ENCODE results near the gene ITGA11. TPM values are rescaled to one million over a fixed set of nuclear protein-coding genes. Genes with fewer than 3 reads are reported as not detected.

ITGA11 gene
- total and polyA plus RNA-seq, 2 of the 4 experiments (the other 2 are of a cell fraction): 4.1 to 6.6 TPM

DNA sequence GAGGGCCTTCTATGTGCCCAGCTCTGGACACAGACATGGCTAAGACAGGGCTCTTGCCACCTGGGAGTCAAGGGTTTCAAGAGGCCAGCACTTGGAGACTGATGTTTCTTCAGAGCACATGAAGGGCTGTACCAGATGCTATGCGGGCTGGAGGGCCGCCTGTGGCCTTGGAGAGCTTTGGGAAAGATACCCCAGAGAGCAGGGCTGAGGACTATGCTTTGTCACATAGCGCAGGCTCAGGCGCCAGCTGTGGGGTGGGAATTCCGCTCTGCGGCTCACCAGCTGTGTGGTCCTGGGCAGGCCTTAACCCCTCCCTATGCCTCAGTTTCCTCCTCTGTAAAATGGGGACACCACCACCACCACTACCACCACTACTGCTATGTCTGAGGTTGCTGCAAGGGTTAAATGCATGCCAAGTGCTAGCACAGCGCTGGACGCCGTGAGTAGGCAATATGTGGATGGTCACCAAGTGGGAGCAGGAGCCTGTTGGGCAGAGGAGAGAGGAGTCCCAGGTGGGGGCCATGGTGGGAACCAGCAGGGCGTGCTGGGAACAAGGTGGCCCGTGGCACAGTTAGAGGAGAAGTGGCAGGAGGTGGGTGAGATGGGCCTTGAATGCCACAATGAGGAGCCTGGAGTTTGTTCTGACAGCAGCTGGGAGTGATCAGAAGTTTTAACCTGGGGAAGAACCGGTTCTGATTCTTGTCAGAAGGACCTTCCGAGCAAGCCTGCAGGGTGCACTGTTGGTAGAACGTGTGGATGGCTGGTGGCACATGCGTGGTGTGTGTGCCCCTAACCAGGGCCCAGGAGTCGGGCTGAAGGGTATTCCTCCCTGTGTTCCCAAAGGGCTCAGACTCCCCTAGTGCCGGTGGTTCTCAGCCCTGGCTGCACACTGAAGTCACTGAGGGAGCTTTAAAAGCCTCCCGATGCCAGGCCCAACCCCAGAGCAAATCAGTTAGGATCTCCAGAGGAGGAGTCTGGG is 112.7 kb downstream of the ITGA11 start:
- no peaks in the 10 kb centered on the region for H3K27me3 ChIP-seq (ENCODE audit: control insufficient read depth, insufficient read depth, low read length)
- peak overlapping the region; percentile 58 for H2AK9ac ChIP-seq (replicated peaks; ENCODE audit: low read depth, low read length, poor library complexity)
- no peak overlapping the region for H3K27ac ChIP-seq (ENCODE audit: insufficient read depth, low read length)
- no peak overlapping the region for H3K4me2 ChIP-seq (ENCODE audit: low read depth, low read length)
- no peak overlapping the region for H4K91ac ChIP-seq (ENCODE audit: insufficient read depth, low read depth, low read length)
- H3K14ac ChIP-seq (replicated peaks; ENCODE audit: low read depth, low read length): no peak overlapping the region
- no peak overlapping the region for H2AFZ ChIP-seq (replicated peaks; ENCODE audit: low read length, poor library complexity)
- H3K79me1 ChIP-seq (ENCODE audit: low read depth in 1 of 2, low read length in 2 of 2): no peaks in the 10 kb centered on the region
- H2BK120ac ChIP-seq (ENCODE audit: low read depth, low read length): no peak overlapping the region
- ChIA-PET POLR2A (ENCODE audit: unreplicated experiment) (interaction anchor here (0.5 kb wide), 1 partner anchor 109 kb away, joined by 4 read pairs; no protein-coding TSS in a partner anchor), CTCF (interaction anchor here (0.9 kb wide), 1 partner anchor 66 kb away, joined by 4 read pairs; no protein-coding TSS in a partner anchor)
- no peak overlapping the region for H2BK15ac ChIP-seq (ENCODE audit: low read depth, low read length)
- no peak overlapping the region for H3K56ac ChIP-seq (ENCODE audit: extremely low read depth, insufficient read depth, low read length)
- no peak overlapping the region for H2BK20ac ChIP-seq (ENCODE audit: low read depth, low read length)
- no peak overlapping the region for H3K9ac ChIP-seq (ENCODE audit: low read depth, low read length)
- no peak overlapping the region for H3K18ac ChIP-seq (ENCODE audit: low read depth, low read length)
- H3K36me3 ChIP-seq (ENCODE audit: control insufficient read depth, insufficient read depth, low read length): peaks cover 3% of the 10 kb centered on the region; the same call in 1 of the 2 replicates
- H4K20me1 ChIP-seq (ENCODE audit: insufficient read depth, low read length): no peaks in the 10 kb centered on the region
- H2AK5ac ChIP-seq (ENCODE audit: low read depth, low read length): no peak overlapping the region
- BruUV-seq (replicated peaks): no TSS peak
- no peaks in the 10 kb centered on the region for H3K9me3 ChIP-seq (ENCODE audit: control insufficient read depth, insufficient read depth, low read length)
- no peak overlapping the region for H4K5ac ChIP-seq (ENCODE audit: low read depth, low read length)
- H3K4ac ChIP-seq (ENCODE audit: low read depth, low read length): no peak overlapping the region
- ATAC-seq (ENCODE audit: low read depth): no peak
- H3K23ac ChIP-seq (ENCODE audit: low read depth, low read length): no peak overlapping the region
- in situ Hi-C loops (cut with MboI; ENCODE audit: low sequenced_read_pairs) (no loop called here), intact Hi-C loops (cut with micrococcal nuclease) (no loop called here), dilution Hi-C loops (cut with HindIII; ENCODE audit: low sequenced_read_pairs, unreplicated experiment) (no loop called here)
- H3K4me1 ChIP-seq (ENCODE audit: control insufficient read depth, insufficient read depth, low read length): no peaks in the 10 kb centered on the region
- H3K4me3 ChIP-seq (ENCODE audit: insufficient read depth, low read depth, low read length): no peak overlapping the region
- H2BK5ac ChIP-seq (ENCODE audit: low read depth, low read length, poor library complexity, severe bottlenecking): no peak overlapping the region
- DNase-seq: no peak
- H4K8ac ChIP-seq (ENCODE audit: low read depth in 2 of 2, low read length in 2 of 2): no peak overlapping the region
- peaks cover 2% of the 10 kb centered on the region; the same call in 1 of the 2 replicates for H3K9me1 ChIP-seq (ENCODE audit: insufficient read depth, low read length)
- 72% methylated on average over 2 of the region's 18 CpGs; no CpG with 5 or more reads in 1 of the 2 experiments for WGBS, 2 experiments (ENCODE audit: extremely low coverage in 2 of 2, insufficient read length in 1 of 2)
- TF ChIP-seq RFX5 (IDR thresholded peaks at IDR 0.05; ENCODE audit: low read depth, low read length) (no peak), RCOR1 (IDR thresholded peaks at IDR 0.05; ENCODE audit: insufficient replicate concordance, low read length) (no peak), ELK1 (IDR thresholded peaks at IDR 0.05; ENCODE audit: borderline replicate concordance, low read depth, low read length) (no peak), MAZ (IDR thresholded peaks at IDR 0.05; ENCODE audit: borderline replicate concordance, low read depth, low read length) (no peak), MXI1 (IDR thresholded peaks at IDR 0.05; ENCODE audit: borderline replicate concordance, low read depth, low read length) (no peak), CHD1 (IDR thresholded peaks at IDR 0.05; ENCODE audit: low read depth, low read length) (no peak), MAFK (IDR thresholded peaks at IDR 0.05; ENCODE audit: low read depth, low read length) (no peak), SMC3 (IDR thresholded peaks at IDR 0.05; ENCODE audit: low read depth, low read length) (no peak), RAD21 (IDR thresholded peaks at IDR 0.05; ENCODE audit: low read length) (no peak), BHLHE40 (IDR thresholded peaks at IDR 0.05; ENCODE audit: low read depth, low read length) (no peak), CEBPB (IDR thresholded peaks at IDR 0.05; ENCODE audit: low read depth, low read length) (no peak), USF2 (IDR thresholded peaks at IDR 0.05; ENCODE audit: low read depth, low read length) (no peak), POLR2A (IDR thresholded peaks at IDR 0.05; ENCODE audit: low read depth, low read length) (no peak)
- TF ChIP-seq, protein P1, sequence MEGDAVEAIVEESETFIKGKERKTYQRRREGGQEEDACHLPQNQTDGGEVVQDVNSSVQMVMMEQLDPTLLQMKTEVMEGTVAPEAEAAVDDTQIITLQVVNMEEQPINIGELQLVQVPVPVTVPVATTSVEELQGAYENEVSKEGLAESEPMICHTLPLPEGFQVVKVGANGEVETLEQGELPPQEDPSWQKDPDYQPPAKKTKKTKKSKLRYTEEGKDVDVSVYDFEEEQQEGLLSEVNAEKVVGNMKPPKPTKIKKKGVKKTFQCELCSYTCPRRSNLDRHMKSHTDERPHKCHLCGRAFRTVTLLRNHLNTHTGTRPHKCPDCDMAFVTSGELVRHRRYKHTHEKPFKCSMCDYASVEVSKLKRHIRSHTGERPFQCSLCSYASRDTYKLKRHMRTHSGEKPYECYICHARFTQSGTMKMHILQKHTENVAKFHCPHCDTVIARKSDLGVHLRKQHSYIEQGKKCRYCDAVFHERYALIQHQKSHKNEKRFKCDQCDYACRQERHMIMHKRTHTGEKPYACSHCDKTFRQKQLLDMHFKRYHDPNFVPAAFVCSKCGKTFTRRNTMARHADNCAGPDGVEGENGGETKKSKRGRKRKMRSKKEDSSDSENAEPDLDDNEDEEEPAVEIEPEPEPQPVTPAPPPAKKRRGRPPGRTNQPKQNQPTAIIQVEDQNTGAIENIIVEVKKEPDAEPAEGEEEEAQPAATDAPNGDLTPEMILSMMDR (conservative IDR thresholded peaks at IDR 0.05; ENCODE audit: low read depth, low read length): no peak

All from IMR-90 (cell line).